OCI-M2 (cell line): Measurements from ENCODE around the gene TMEM132D.

ENCODE experiments used
- DNase-seq: peaks from one replicate; lab custom pipeline; 2025; ENCODE audit not compliant: unreplicated experiment; lab: John Stamatoyannopoulos, UW

Gene TMEM132D

GRCh38 chr12:129481921-129482320 lies 421.9 kb downstream of the TMEM132D start:
- no peak for DNase-seq

- no peak for DNase-seq
These were observed 433.6 kb downstream of the TMEM132D start for GRCh38 chr12:129470196-129470595.

GRCh38 chr12:129467726-129468125 lies 436.1 kb downstream of the TMEM132D start:
- DNase-seq, result no peak

- DNase-seq, result no peak
These were observed 436.5 kb downstream of the TMEM132D start for GRCh38 chr12:129467289-129467688.

GRCh38 chr12:129466499-129466898 lies 437.3 kb downstream of the TMEM132D start:
- DNase-seq, result no peak

- no peak for DNase-seq
These were observed 443.9 kb downstream of the TMEM132D start for GRCh38 chr12:129459886-129460285.

GRCh38 chr12:129446696-129447095 lies 457.1 kb downstream of the TMEM132D start:
- DNase-seq, result no peak

GRCh38 chr12:129440278-129440677 lies 463.5 kb downstream of the TMEM132D start:
- no peak for DNase-seq

GRCh38 chr12:129434790-129435189 lies 469.0 kb downstream of the TMEM132D start:
- no peak for DNase-seq

GRCh38 chr12:129428240-129428936 lies 475.4 kb downstream of the TMEM132D start:
- DNase-seq, result no peak

GRCh38 chr12:129423041-129423580 lies 480.7 kb downstream of the TMEM132D start:
- no peak for DNase-seq

- no peak for DNase-seq
These were observed 490.5 kb downstream of the TMEM132D start for GRCh38 chr12:129413295-129413694.

- DNase-seq, result no peak
These were observed 494.5 kb downstream of the TMEM132D start for GRCh38 chr12:129409281-129409680.

- DNase-seq, result no peak
These were observed 499.3 kb downstream of the TMEM132D start for GRCh38 chr12:129404556-129404955.

GRCh38 chr12:129401572-129401971 lies 502.3 kb downstream of the TMEM132D start:
- no peak for DNase-seq

GRCh38 chr12:129394177-129394825 lies 509.5 kb downstream of the TMEM132D start:
- DNase-seq, result no peak

GRCh38 chr12:129393357-129393937 lies 510.4 kb downstream of the TMEM132D start:
- DNase-seq, result no peak

- DNase-seq, result no peak
These were observed 518.2 kb downstream of the TMEM132D start for GRCh38 chr12:129385637-129385990.

- DNase-seq, result no peak
These were observed 519.9 kb downstream of the TMEM132D start for GRCh38 chr12:129383956-129384355.

GRCh38 chr12:129381715-129382114 lies 522.1 kb downstream of the TMEM132D start:
- no peak for DNase-seq

GRCh38 chr12:129379076-129379804 lies 524.6 kb downstream of the TMEM132D start:
- DNase-seq, result no peak
